Mesenchymal stem cell (in vitro differentiated cells and primary cell): ENCODE data around the gene SLC16A10.

Source experiments
- DNase-seq: peaks from one replicate; pipeline ENCODE4 v3.0.0-alpha.2; 2013
- H2AFZ ChIP-seq: one replicate; pipeline ENCODE4 v1.6.1; 2013; ENCODE audit warnings: low read depth, mild to moderate bottlenecking, control low read depth, inconsistent platforms, low read length, moderate library complexity
- H2AK5ac ChIP-seq: 2 replicates; pipeline ENCODE4 v1.6.1; 2013; ENCODE audit warnings: low read length, moderate library complexity, mild to moderate bottlenecking, inconsistent platforms; ENCODE audit not compliant: severe bottlenecking
- H2BK120ac ChIP-seq: one replicate; pipeline ENCODE4 v1.6.1; 2013; ENCODE audit warnings: low read depth, mild to moderate bottlenecking, inconsistent platforms, low read length, moderate library complexity
- H2BK12ac ChIP-seq, 2 experiments: one replicate each; pipeline ENCODE4 v1.6.1; 2013; ENCODE audit warnings: inconsistent platforms in 2 of 2, low read length in 2 of 2, mild to moderate bottlenecking in 2 of 2, moderate library complexity in 2 of 2, control low read depth in 1 of 2
- H2BK15ac ChIP-seq: one replicate; pipeline ENCODE4 v1.6.1; 2013; ENCODE audit warnings: mild to moderate bottlenecking, low read depth, inconsistent platforms; ENCODE audit not compliant: poor library complexity, severe bottlenecking
- H2BK5ac ChIP-seq: 2 replicates; pipeline ENCODE4 v1.6.1; 2013; ENCODE audit warnings: low read depth, mild to moderate bottlenecking, low read length, control low read depth, inconsistent platforms; ENCODE audit not compliant: poor library complexity, severe bottlenecking
- H3K14ac ChIP-seq, 2 experiments: one replicate each; pipeline ENCODE4 v1.6.1; 2013; ENCODE audit warnings: inconsistent platforms in 2 of 2, low read length in 2 of 2, control low read depth in 1 of 2, mild to moderate bottlenecking in 1 of 2, moderate library complexity in 1 of 2
- H3K18ac ChIP-seq, 2 experiments: one replicate each; pipeline ENCODE4 v1.6.1; 2013; ENCODE audit warnings: inconsistent platforms in 2 of 2, low read length in 2 of 2, control low read depth in 1 of 2, low read depth in 1 of 2, mild to moderate bottlenecking in 1 of 2
- H3K23ac ChIP-seq, 2 experiments: one replicate each; pipeline ENCODE4 v1.6.1; 2013; ENCODE audit warnings: inconsistent platforms in 2 of 2, low read length in 2 of 2, mild to moderate bottlenecking in 2 of 2, moderate library complexity in 2 of 2, control low read depth in 1 of 2
- H3K27ac ChIP-seq: 2 replicates; pipeline ENCODE4 v1.5.1; 2013; ENCODE audit warnings: mild to moderate bottlenecking, moderate library complexity, low read length, control low read depth, inconsistent platforms; ENCODE audit not compliant: poor library complexity, severe bottlenecking
- H3K27me3 ChIP-seq, 2 experiments: 2 replicates each; pipeline versions ENCODE4 v1.6.1 to v1.7.0; 2013; ENCODE audit warnings: low read length in 2 of 2, mild to moderate bottlenecking in 2 of 2, moderate library complexity in 2 of 2, control low read depth in 1 of 2, inconsistent platforms in 1 of 2; ENCODE audit not compliant: control insufficient read depth in 1 of 2, insufficient read depth in 1 of 2
- H3K36me3 ChIP-seq, 2 experiments: 2 replicates each; pipeline versions ENCODE4 v1.6.1 to v1.7.0; 2013; ENCODE audit warnings: low read length in 2 of 2, control low read depth in 1 of 2, inconsistent platforms in 1 of 2, low read depth in 1 of 2, mild to moderate bottlenecking in 1 of 2; ENCODE audit not compliant: insufficient read depth in 2 of 2, control insufficient read depth in 1 of 2
- H3K4ac ChIP-seq, 2 experiments: one replicate each; pipeline ENCODE4 v1.6.1; 2013; ENCODE audit warnings: inconsistent platforms in 2 of 2, low read length in 2 of 2, mild to moderate bottlenecking in 2 of 2, moderate library complexity in 2 of 2, control low read depth in 1 of 2, low read depth in 1 of 2
- H3K4me1 ChIP-seq: 2 replicates; pipeline ENCODE4 v1.6.1; 2013; ENCODE audit warnings: low read depth, low read length, control low read depth; ENCODE audit not compliant: control insufficient read depth, insufficient read depth
- H3K4me2 ChIP-seq: 2 replicates; pipeline ENCODE4 v1.6.1; 2013; ENCODE audit warnings: low read length, mild to moderate bottlenecking, inconsistent platforms; ENCODE audit not compliant: poor library complexity, severe bottlenecking
- H3K4me3 ChIP-seq, 2 experiments: 2 replicates each; pipeline versions ENCODE4 v1.5.1 to v1.7.0; 2013; ENCODE audit warnings: low read length in 2 of 2, mild to moderate bottlenecking in 2 of 2, control low read depth in 1 of 2, low read depth in 1 of 2; ENCODE audit not compliant: insufficient read depth in 1 of 2
- H3K79me1 ChIP-seq: replicated peaks from 2 replicates; pipeline ENCODE4 v1.6.1; 2013; ENCODE audit warnings: mild to moderate bottlenecking, control low read depth, low read length, inconsistent platforms; ENCODE audit not compliant: poor library complexity, severe bottlenecking
- H3K9ac ChIP-seq: 2 replicates; pipeline ENCODE4 v1.7.0; 2013; ENCODE audit warnings: mild to moderate bottlenecking, low read length, moderate library complexity
- H3K9me3 ChIP-seq: 2 replicates; pipeline ENCODE4 v1.7.0; 2013; ENCODE audit warnings: mild to moderate bottlenecking, low read length; ENCODE audit not compliant: control insufficient read depth
- H4K8ac ChIP-seq: one replicate; pipeline ENCODE4 v1.6.1; 2013; ENCODE audit warnings: inconsistent platforms, mild to moderate bottlenecking, low read length, moderate library complexity
- H4K91ac ChIP-seq: one replicate; pipeline ENCODE4 v1.6.1; 2013; ENCODE audit warnings: mild to moderate bottlenecking, low read length, inconsistent platforms
- WGBS: methylation state at CpG from one replicate; pipeline ENCODE4 v1.1.7; 2013; ENCODE audit warnings: mixed read lengths; 5-methylcytosine and 5-hydroxymethylcytosine counted together

Gene SLC16A10

GRCh38 chr6:111270121-111270520 lies 182.8 kb downstream of the SLC16A10 start:
- H2AK5ac ChIP-seq = no peak overlapping the region
- no peak overlapping the region for H4K8ac ChIP-seq
- H3K27ac ChIP-seq = no peak overlapping the region
- H3K9ac ChIP-seq = no peak overlapping the region
- H3K23ac ChIP-seq = no peak overlapping the region
- H2BK15ac ChIP-seq = no peak overlapping the region
- H3K4me3 ChIP-seq = no peak overlapping the region
- no peak overlapping the region for H2BK5ac ChIP-seq
- H3K18ac ChIP-seq = no peak overlapping the region
- H3K4me2 ChIP-seq = no peak overlapping the region
- no peak overlapping the region for H2BK12ac ChIP-seq
- no peaks in the 10 kb centered on the region for H3K4me1 ChIP-seq
- H3K36me3 ChIP-seq = peaks cover 26 to 64% of the 10 kb centered on the region in 2 experiments
- H3K14ac ChIP-seq = no peak overlapping the region
- WGBS = 98% methylated on average over 4 of the region's 4 CpGs
- H3K79me1 ChIP-seq = peaks cover 31% of the 10 kb centered on the region
- no peak for DNase-seq
- no peak overlapping the region for H3K4ac ChIP-seq
- H3K9me3 ChIP-seq = peaks cover 20% of the 10 kb centered on the region
- no peak overlapping the region for H4K91ac ChIP-seq
- H2AFZ ChIP-seq = no peak overlapping the region
- H2BK120ac ChIP-seq = no peak overlapping the region
- no peaks in the 10 kb centered on the region for H3K27me3 ChIP-seq

- no peak for DNase-seq
- Histone ChIP-seq H3K9me3 (peaks cover 34% of the 10 kb centered on the region), H3K79me1 (peaks cover 31% of the 10 kb centered on the region), H3K4me1 (peaks cover 2% of the 10 kb centered on the region), H3K36me3 (peaks cover 32 to 68% of the 10 kb centered on the region in 2 experiments), H3K27me3 (no peaks in the 10 kb centered on the region), H3K4me2 (no peak overlapping the region), H3K18ac (no peak overlapping the region), H2BK12ac (no peak overlapping the region), H3K9ac (no peak overlapping the region), H3K27ac (no peak overlapping the region), H4K8ac (no peak overlapping the region), H2BK5ac (no peak overlapping the region), H2BK120ac (no peak overlapping the region), H2AFZ (no peak overlapping the region), H3K4me3 (peak overlapping the region in 1 of 2 experiments; percentile 19), H3K4ac (no peak overlapping the region), H2AK5ac (no peak overlapping the region), H2BK15ac (no peak overlapping the region), H3K23ac (no peak overlapping the region), H3K14ac (no peak overlapping the region), H4K91ac (no peak overlapping the region)
- WGBS = 100% methylated on average over 1 of the region's 3 CpGs
Observed at GRCh38 chr6:111274593-111275217, 187.4 kb downstream of the SLC16A10 start.

DNA sequence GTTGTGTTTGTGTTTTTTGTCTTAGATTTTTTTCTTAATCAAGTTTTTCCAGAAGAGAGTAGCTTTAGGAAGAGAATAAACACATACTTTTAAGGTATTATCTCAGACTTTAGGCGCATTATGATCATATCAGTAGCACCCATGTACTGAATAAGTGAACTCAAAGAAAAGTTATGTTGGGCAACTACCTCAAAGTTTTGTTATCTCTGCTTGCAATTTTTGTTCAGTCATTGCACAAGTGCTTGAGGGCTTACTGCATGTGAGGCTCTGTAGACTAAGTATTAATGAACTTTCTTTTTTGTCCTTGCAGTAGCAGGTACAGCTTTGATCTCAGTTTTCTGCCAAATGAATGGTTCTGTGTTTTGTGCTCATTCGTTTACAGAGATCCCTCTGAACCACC lies 189.0 kb downstream of the SLC16A10 start:
- no peak overlapping the region for H3K18ac ChIP-seq
- no peak overlapping the region for H3K4me3 ChIP-seq
- no peak overlapping the region for H3K4ac ChIP-seq
- H2BK15ac ChIP-seq = no peak overlapping the region
- no peak overlapping the region for H3K27ac ChIP-seq
- H2AK5ac ChIP-seq = no peak overlapping the region
- H2BK120ac ChIP-seq = no peak overlapping the region
- peaks cover 2% of the 10 kb centered on the region for H3K4me1 ChIP-seq
- H3K14ac ChIP-seq = no peak overlapping the region
- H4K91ac ChIP-seq = no peak overlapping the region
- H4K8ac ChIP-seq = no peak overlapping the region
- H2BK12ac ChIP-seq = no peak overlapping the region
- no peak overlapping the region for H2BK5ac ChIP-seq
- peaks cover 27 to 72% of the 10 kb centered on the region in 2 experiments for H3K36me3 ChIP-seq
- DNase-seq = no peak
- no peak overlapping the region for H2AFZ ChIP-seq
- H3K9me3 ChIP-seq = peaks cover 34% of the 10 kb centered on the region
- 96% methylated on average over 1 of the region's 2 CpGs for WGBS
- H3K27me3 ChIP-seq = no peaks in the 10 kb centered on the region
- no peak overlapping the region for H3K9ac ChIP-seq
- peaks cover 28% of the 10 kb centered on the region for H3K79me1 ChIP-seq
- no peak overlapping the region for H3K4me2 ChIP-seq
- H3K23ac ChIP-seq = no peak overlapping the region

DNA sequence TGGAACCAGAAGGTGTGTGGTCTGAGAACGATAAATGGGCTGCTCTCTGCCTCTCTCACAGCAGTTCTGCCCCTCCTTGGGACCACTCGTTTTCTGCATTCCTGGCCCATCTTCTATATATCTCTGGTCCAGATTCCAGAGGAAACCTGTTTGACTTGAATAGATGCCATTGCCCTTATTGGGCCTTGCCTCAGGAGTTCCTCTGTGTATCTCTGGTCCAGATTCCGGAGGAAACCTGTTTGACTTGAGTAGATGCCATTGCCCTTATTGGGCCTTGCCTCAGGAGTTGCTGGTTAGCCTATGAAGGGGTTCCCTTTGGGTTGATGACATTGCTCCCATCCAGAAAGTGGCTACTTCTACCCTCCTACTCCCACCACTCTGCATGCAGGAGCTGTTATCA lies 189.4 kb downstream of the SLC16A10 start:
- H3K4me2 ChIP-seq = no peak overlapping the region
- no peak overlapping the region for H3K9ac ChIP-seq
- H4K91ac ChIP-seq = no peak overlapping the region
- no peak overlapping the region for H2AK5ac ChIP-seq
- H2BK15ac ChIP-seq = no peak overlapping the region
- H2BK5ac ChIP-seq = no peak overlapping the region
- H3K23ac ChIP-seq = no peak overlapping the region
- H3K14ac ChIP-seq = no peak overlapping the region
- no peak overlapping the region for H3K18ac ChIP-seq
- H2AFZ ChIP-seq = no peak overlapping the region
- no peak overlapping the region for H3K27ac ChIP-seq
- peaks cover 27 to 72% of the 10 kb centered on the region in 2 experiments for H3K36me3 ChIP-seq
- H3K4ac ChIP-seq = no peak overlapping the region
- WGBS = 98% methylated on average over 2 of the region's 3 CpGs
- DNase-seq = no peak
- H3K4me1 ChIP-seq = peaks cover 3% of the 10 kb centered on the region
- no peak overlapping the region for H3K4me3 ChIP-seq
- H4K8ac ChIP-seq = no peak overlapping the region
- peaks cover 34% of the 10 kb centered on the region for H3K9me3 ChIP-seq
- peaks cover 28% of the 10 kb centered on the region for H3K79me1 ChIP-seq
- no peak overlapping the region for H2BK120ac ChIP-seq
- H3K27me3 ChIP-seq = no peaks in the 10 kb centered on the region
- H2BK12ac ChIP-seq = no peak overlapping the region
